ENCODE measurements around the gene HIRA.

HIRA gene

DNA sequence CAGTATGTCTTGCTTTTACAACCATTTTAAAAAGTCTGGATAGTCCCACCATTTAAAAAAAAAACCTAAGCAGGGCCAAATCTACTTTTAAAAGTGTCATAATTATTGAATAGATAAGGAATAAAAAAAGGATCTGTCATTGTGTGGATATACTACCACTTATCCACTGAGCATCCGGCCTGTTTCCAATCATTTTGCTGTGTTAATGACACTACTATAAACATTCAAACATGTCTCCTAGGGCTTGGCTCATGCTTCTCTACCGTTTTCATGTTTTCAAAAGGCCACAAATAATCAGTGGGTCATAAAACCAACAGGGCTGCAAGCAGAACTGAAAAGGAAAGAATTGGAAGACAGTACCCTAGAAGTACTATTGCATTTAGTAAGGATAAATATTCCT is 28.5 kb upstream of the HIRA start:
- Histone ChIP-seq H3K27ac (ENCODE audit: low read depth, low read length) (no peak overlapping the region), H3K27me3 (ENCODE audit: insufficient read depth, low read length) (no peaks in the 10 kb centered on the region), H3K36me3 (ENCODE audit: insufficient read depth, low read length) (peaks cover 84% of the 10 kb centered on the region), H3K4me3 (ENCODE audit: low read length) (no peak overlapping the region), H3K9ac (ENCODE audit: low read depth, low read length) (no peak overlapping the region), H3K9me3 (ENCODE audit: insufficient read depth, low read depth, low read length) (no peaks in the 10 kb centered on the region), H3K4me1 (ENCODE audit: insufficient read depth, low read length) (no peaks in the 10 kb centered on the region)
- 91% methylated on average over 2 of the region's 2 CpGs for WGBS

GRCh38 chr22:19457828-19458428 is 26.4 kb upstream of the HIRA start:
- peaks cover 84% of the 10 kb centered on the region for H3K36me3 ChIP-seq (ENCODE audit: insufficient read depth, low read length)
- no peak overlapping the region for H3K9ac ChIP-seq (ENCODE audit: low read depth, low read length)
- H3K27me3 ChIP-seq (ENCODE audit: insufficient read depth, low read length), result no peaks in the 10 kb centered on the region
- no peaks in the 10 kb centered on the region for H3K4me1 ChIP-seq (ENCODE audit: insufficient read depth, low read length)
- WGBS, result 95% methylated on average over 8 of the region's 8 CpGs
- no peak overlapping the region for H3K27ac ChIP-seq (ENCODE audit: low read depth, low read length)
- no peak overlapping the region for H3K4me3 ChIP-seq (ENCODE audit: low read length)
- no peaks in the 10 kb centered on the region for H3K9me3 ChIP-seq (ENCODE audit: insufficient read depth, low read depth, low read length)

- no peak overlapping the region for H3K9ac ChIP-seq (ENCODE audit: low read depth, low read length)
- H3K27ac ChIP-seq (ENCODE audit: low read depth, low read length), result no peak overlapping the region
- H3K9me3 ChIP-seq (ENCODE audit: insufficient read depth, low read depth, low read length), result no peaks in the 10 kb centered on the region
- no peaks in the 10 kb centered on the region for H3K27me3 ChIP-seq (ENCODE audit: insufficient read depth, low read length)
- no peaks in the 10 kb centered on the region for H3K4me1 ChIP-seq (ENCODE audit: insufficient read depth, low read length)
- H3K36me3 ChIP-seq (ENCODE audit: insufficient read depth, low read length), result peaks cover 88% of the 10 kb centered on the region
- no peak overlapping the region for H3K4me3 ChIP-seq (ENCODE audit: low read length)
- WGBS, result 92% methylated on average over 10 of the region's 10 CpGs
Measured at GRCh38 chr22:19456541-19456940, 25.0 kb upstream of the HIRA start.

DNA sequence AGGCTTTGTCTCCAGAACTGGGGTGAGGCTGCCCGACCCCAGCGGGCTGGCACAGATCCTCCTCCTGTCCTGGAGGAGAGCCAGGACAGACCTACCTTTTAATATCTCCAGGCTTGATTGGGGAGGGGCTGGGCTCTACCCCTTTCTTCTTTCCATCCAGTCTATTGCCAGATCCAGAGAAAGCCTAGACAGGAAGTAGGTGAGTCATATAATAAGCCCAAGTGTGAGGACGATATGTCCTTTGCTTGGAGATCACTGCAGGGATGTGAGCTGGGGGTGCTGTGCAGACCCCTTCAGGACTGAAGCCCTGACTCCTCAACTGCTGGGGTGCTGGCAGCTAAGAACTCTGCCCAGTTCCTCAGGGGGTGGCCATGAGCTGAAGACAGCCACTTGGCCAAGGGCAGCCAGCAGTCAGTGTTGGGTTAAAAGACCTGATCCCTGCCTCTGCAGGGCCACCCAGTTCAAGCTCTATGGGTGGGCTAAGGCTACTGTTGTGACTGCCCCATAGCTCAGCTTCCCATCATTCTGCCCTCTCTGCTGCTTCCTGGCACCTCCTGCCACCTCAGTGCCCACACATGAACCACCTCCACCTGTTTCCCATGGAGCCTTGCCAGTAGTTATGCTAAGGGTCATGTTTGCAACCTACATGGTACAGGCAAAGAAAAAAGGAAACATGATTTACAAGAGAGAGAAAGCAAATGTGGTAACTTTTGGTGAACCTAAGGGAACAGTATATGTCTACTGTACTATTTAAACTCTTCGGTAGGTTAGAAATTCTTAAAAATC is 24.2 kb upstream of the HIRA start:
- no peak overlapping the region for H3K9ac ChIP-seq (ENCODE audit: low read depth, low read length)
- WGBS, result 91% methylated on average over 4 of the region's 4 CpGs

GRCh38 chr22:19455033-19455432 is 23.5 kb upstream of the HIRA start:
- no peak overlapping the region for H3K9ac ChIP-seq (ENCODE audit: low read depth, low read length)
- no peaks in the 10 kb centered on the region for H3K27me3 ChIP-seq (ENCODE audit: insufficient read depth, low read length)
- WGBS, result 92% methylated on average over 2 of the region's 2 CpGs
- H3K4me3 ChIP-seq (ENCODE audit: low read length), result no peak overlapping the region
- H3K4me1 ChIP-seq (ENCODE audit: insufficient read depth, low read length), result no peaks in the 10 kb centered on the region
- H3K9me3 ChIP-seq (ENCODE audit: insufficient read depth, low read depth, low read length), result no peaks in the 10 kb centered on the region
- H3K27ac ChIP-seq (ENCODE audit: low read depth, low read length), result no peak overlapping the region
- H3K36me3 ChIP-seq (ENCODE audit: insufficient read depth, low read length), result peaks cover 89% of the 10 kb centered on the region

More for the DNA sequence above, 24.2 kb upstream of the HIRA start:
- H3K9me3 ChIP-seq (ENCODE audit: insufficient read depth, low read depth, low read length), result no peaks in the 10 kb centered on the region
- H3K36me3 ChIP-seq (ENCODE audit: insufficient read depth, low read length), result peaks cover 88% of the 10 kb centered on the region
- H3K27me3 ChIP-seq (ENCODE audit: insufficient read depth, low read length), result no peaks in the 10 kb centered on the region
- no peak overlapping the region for H3K4me3 ChIP-seq (ENCODE audit: low read length)
- H3K4me1 ChIP-seq (ENCODE audit: insufficient read depth, low read length), result no peaks in the 10 kb centered on the region
- H3K27ac ChIP-seq (ENCODE audit: low read depth, low read length), result no peak overlapping the region

- Histone ChIP-seq H3K9me3 (ENCODE audit: insufficient read depth, low read depth, low read length) (no peaks in the 10 kb centered on the region), H3K9ac (ENCODE audit: low read depth, low read length) (no peak overlapping the region), H3K27me3 (ENCODE audit: insufficient read depth, low read length) (no peaks in the 10 kb centered on the region), H3K4me1 (ENCODE audit: insufficient read depth, low read length) (no peaks in the 10 kb centered on the region), H3K4me3 (ENCODE audit: low read length) (no peak overlapping the region), H3K36me3 (ENCODE audit: insufficient read depth, low read length) (peaks cover 94% of the 10 kb centered on the region), H3K27ac (ENCODE audit: low read depth, low read length) (no peak overlapping the region)
- 92% methylated on average over 6 of the region's 6 CpGs for WGBS
Measured at GRCh38 chr22:19454156-19454555, 22.6 kb upstream of the HIRA start.

DNA sequence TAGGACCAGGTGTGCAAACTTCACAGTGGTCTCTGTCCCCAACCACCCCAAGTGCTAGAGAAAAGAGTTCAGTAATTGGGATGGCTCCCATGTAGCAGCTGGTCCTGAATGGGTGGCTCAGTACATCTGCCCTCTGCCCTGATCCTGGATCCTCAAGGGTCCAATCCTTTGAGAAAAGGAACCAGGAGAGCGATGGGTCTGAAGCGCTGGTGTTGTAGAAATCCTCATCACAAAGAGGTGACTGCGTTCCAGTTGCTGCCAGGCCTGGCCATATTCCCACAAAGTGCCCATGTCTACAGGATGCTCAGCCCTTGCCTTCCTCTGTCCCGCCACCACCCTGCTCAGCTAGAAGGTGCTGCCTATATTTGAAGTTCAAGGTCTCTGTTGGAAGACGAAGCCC is 22.2 kb upstream of the HIRA start:
- Histone ChIP-seq H3K27me3 (ENCODE audit: insufficient read depth, low read length) (no peaks in the 10 kb centered on the region), H3K36me3 (ENCODE audit: insufficient read depth, low read length) (peaks cover 93% of the 10 kb centered on the region), H3K9me3 (ENCODE audit: insufficient read depth, low read depth, low read length) (no peaks in the 10 kb centered on the region), H3K9ac (ENCODE audit: low read depth, low read length) (no peak overlapping the region), H3K4me1 (ENCODE audit: insufficient read depth, low read length) (no peaks in the 10 kb centered on the region), H3K27ac (ENCODE audit: low read depth, low read length) (no peak overlapping the region), H3K4me3 (ENCODE audit: low read length) (no peak overlapping the region)
- 97% methylated on average over 5 of the region's 5 CpGs for WGBS

DNA sequence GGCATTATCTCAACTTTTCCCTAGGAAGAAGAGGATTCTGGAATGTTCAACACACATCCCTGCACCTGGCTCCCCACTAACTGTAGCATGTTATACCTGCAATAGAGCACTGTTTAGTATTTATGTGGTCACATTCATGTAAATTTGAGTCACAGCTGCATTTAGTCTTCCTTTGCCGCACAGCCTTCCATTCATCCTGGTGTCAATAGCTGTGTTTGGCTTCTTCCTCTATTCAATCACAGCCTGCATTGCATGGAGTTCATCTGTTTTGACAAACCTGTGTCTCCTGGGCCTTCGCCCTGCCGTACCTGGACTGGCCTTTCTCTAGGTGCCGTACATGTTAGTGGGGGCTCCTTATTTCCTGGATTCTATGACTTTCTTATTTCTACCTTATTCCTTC is 20.0 kb upstream of the HIRA start:
- H3K36me3 ChIP-seq (ENCODE audit: insufficient read depth, low read length), result peaks cover 76% of the 10 kb centered on the region
- H3K4me1 ChIP-seq (ENCODE audit: insufficient read depth, low read length), result no peaks in the 10 kb centered on the region
- H3K4me3 ChIP-seq (ENCODE audit: low read length), result no peak overlapping the region
- no peak overlapping the region for H3K27ac ChIP-seq (ENCODE audit: low read depth, low read length)
- peaks cover under 1% of the 10 kb centered on the region for H3K27me3 ChIP-seq (ENCODE audit: insufficient read depth, low read length)
- no peak overlapping the region for H3K9ac ChIP-seq (ENCODE audit: low read depth, low read length)
- WGBS, result 93% methylated on average over 4 of the region's 4 CpGs
- H3K9me3 ChIP-seq (ENCODE audit: insufficient read depth, low read depth, low read length), result no peaks in the 10 kb centered on the region

GRCh38 chr22:19450363-19451175 is 19.0 kb upstream of the HIRA start:
- no peaks in the 10 kb centered on the region for H3K9me3 ChIP-seq (ENCODE audit: insufficient read depth, low read depth, low read length)
- WGBS, result 88% methylated on average over 8 of the region's 8 CpGs
- peaks cover 66% of the 10 kb centered on the region for H3K36me3 ChIP-seq (ENCODE audit: insufficient read depth, low read length)
- peaks cover 6% of the 10 kb centered on the region for H3K27me3 ChIP-seq (ENCODE audit: insufficient read depth, low read length)
- no peak overlapping the region for H3K4me3 ChIP-seq (ENCODE audit: low read length)
- no peak overlapping the region for H3K9ac ChIP-seq (ENCODE audit: low read depth, low read length)
- no peak overlapping the region for H3K27ac ChIP-seq (ENCODE audit: low read depth, low read length)
- no peaks in the 10 kb centered on the region for H3K4me1 ChIP-seq (ENCODE audit: insufficient read depth, low read length)

- Histone ChIP-seq H3K27me3 (ENCODE audit: insufficient read depth, low read length) (peaks cover 6% of the 10 kb centered on the region), H3K9ac (ENCODE audit: low read depth, low read length) (no peak overlapping the region), H3K9me3 (ENCODE audit: insufficient read depth, low read depth, low read length) (no peaks in the 10 kb centered on the region), H3K4me3 (ENCODE audit: low read length) (no peak overlapping the region), H3K4me1 (ENCODE audit: insufficient read depth, low read length) (no peaks in the 10 kb centered on the region), H3K27ac (ENCODE audit: low read depth, low read length) (no peak overlapping the region), H3K36me3 (ENCODE audit: insufficient read depth, low read length) (peaks cover 65% of the 10 kb centered on the region)
- WGBS, result 91% methylated on average over 2 of the region's 2 CpGs
Measured at GRCh38 chr22:19449422-19449767, 17.9 kb upstream of the HIRA start.

GRCh38 chr22:19448739-19449421 is 17.3 kb upstream of the HIRA start:
- WGBS, result 83% methylated on average over 5 of the region's 5 CpGs
- Histone ChIP-seq H3K9me3 (ENCODE audit: insufficient read depth, low read depth, low read length) (no peaks in the 10 kb centered on the region), H3K36me3 (ENCODE audit: insufficient read depth, low read length) (peaks cover 65% of the 10 kb centered on the region), H3K9ac (ENCODE audit: low read depth, low read length) (no peak overlapping the region; the same call in 1 of the 2 replicates), H3K27me3 (ENCODE audit: insufficient read depth, low read length) (peaks cover 6% of the 10 kb centered on the region), H3K27ac (ENCODE audit: low read depth, low read length) (no peak overlapping the region), H3K4me1 (ENCODE audit: insufficient read depth, low read length) (no peaks in the 10 kb centered on the region), H3K4me3 (ENCODE audit: low read length) (peak overlapping the region; percentile 72)
